ENCODE results near the gene CFAP69. TPM values are rescaled to one million over a fixed set of nuclear protein-coding genes. Genes with fewer than 3 reads are reported as not detected.
A peak's percentile ranks its signal among the peaks of the same experiment; 100 is the strongest.

Gene CFAP69
- total and polyA plus RNA-seq, 2 donors (not counting 1 experiment from before 2014, with no cell fraction given): 1.3 to 7.1 TPM

DNA sequence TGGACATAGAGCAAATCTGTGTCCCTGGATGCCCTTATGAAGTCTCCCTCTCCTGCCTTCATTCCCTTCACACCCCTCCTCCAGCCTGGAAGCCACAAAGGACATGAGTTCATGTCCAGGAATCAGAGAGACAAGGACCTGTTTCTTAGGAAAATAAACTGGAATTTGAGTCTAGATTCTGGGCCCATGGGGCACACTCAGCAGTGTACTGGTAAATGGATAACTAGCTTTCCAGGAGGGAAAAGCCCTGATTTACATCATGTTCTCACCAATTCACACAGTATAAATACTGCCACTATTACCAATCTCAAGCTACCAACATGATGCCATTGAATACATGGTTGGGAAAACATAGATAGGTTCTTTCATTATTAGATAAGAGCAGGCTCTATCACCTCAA, 66.2 kb downstream of the CFAP69 start:
- no peak for DNase-seq (ENCODE audit: low read depth in 2 of 2)
- H3K27me3 ChIP-seq (ENCODE audit: control insufficient read depth, insufficient read depth, low read length): no peaks in the 10 kb centered on the region
- H3K4me3 ChIP-seq (replicated peaks in 1 of 4; ENCODE audit: control extremely low read depth in 1 of 4, insufficient read depth in 1 of 4, low read depth in 3 of 4, low read length in 4 of 4): no peak overlapping the region
- TF ChIP-seq EZH2 (IDR thresholded peaks at IDR 0.05; ENCODE audit: low read length, missing control alignments): no peak
- TF ChIP-seq, protein P1, sequence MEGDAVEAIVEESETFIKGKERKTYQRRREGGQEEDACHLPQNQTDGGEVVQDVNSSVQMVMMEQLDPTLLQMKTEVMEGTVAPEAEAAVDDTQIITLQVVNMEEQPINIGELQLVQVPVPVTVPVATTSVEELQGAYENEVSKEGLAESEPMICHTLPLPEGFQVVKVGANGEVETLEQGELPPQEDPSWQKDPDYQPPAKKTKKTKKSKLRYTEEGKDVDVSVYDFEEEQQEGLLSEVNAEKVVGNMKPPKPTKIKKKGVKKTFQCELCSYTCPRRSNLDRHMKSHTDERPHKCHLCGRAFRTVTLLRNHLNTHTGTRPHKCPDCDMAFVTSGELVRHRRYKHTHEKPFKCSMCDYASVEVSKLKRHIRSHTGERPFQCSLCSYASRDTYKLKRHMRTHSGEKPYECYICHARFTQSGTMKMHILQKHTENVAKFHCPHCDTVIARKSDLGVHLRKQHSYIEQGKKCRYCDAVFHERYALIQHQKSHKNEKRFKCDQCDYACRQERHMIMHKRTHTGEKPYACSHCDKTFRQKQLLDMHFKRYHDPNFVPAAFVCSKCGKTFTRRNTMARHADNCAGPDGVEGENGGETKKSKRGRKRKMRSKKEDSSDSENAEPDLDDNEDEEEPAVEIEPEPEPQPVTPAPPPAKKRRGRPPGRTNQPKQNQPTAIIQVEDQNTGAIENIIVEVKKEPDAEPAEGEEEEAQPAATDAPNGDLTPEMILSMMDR (conservative IDR thresholded peaks at IDR 0.05 in 1 of 2, IDR thresholded peaks at IDR 0.05 in 1 of 2; ENCODE audit: low read depth in 1 of 2, low read length in 2 of 2): no peak
- no peaks in the 10 kb centered on the region for H4K20me1 ChIP-seq (ENCODE audit: control insufficient read depth, extremely low read depth, insufficient read depth, low read length)
- H3K79me2 ChIP-seq (ENCODE audit: control insufficient read depth, insufficient read depth, low read length): no peaks in the 10 kb centered on the region
- H3K4me1 ChIP-seq (ENCODE audit: control insufficient read depth, extremely low read depth, insufficient read depth, low read length): no peaks in the 10 kb centered on the region
- H3K4me2 ChIP-seq (ENCODE audit: extremely low read depth, insufficient read depth, low read length): no peak overlapping the region
- H3K9ac ChIP-seq (ENCODE audit: insufficient read depth, low read length): no peak overlapping the region
- H2AFZ ChIP-seq (ENCODE audit: low read length): no peak overlapping the region
- no peak overlapping the region for H3K27ac ChIP-seq (ENCODE audit: insufficient read depth, low read length)
- H3K9me3 ChIP-seq (ENCODE audit: control insufficient read depth, insufficient read depth, low read depth, low read length): no peaks in the 10 kb centered on the region
- no peaks in the 10 kb centered on the region for H3K36me3 ChIP-seq (ENCODE audit: control insufficient read depth, insufficient read depth, low read length)

DNA sequence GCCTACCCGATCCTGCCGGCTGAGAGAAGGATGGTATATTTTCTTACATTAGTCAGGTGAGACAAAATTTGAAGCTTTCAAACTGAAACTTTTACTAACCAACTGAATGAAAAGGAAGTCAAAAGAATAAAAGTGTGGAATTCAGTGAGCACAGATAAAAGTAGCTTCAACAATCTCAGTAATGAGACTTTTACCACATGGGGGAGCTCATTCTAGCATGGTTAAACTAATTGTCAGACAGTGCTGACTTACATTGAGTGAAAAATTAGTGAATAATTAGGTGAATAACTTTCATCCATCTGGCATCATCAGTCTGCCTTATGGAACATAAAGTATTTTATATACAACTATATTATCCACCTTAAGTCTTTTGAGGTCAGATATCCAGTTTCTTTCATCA, 67.8 kb downstream of the CFAP69 start:
- Histone ChIP-seq H4K20me1 (ENCODE audit: control insufficient read depth, extremely low read depth, insufficient read depth, low read length) (no peaks in the 10 kb centered on the region), H3K4me3 (replicated peaks in 1 of 4; ENCODE audit: control extremely low read depth in 1 of 4, insufficient read depth in 1 of 4, low read depth in 3 of 4, low read length in 4 of 4) (no peak overlapping the region), H3K27me3 (ENCODE audit: control insufficient read depth, insufficient read depth, low read length) (no peaks in the 10 kb centered on the region), H3K4me1 (ENCODE audit: control insufficient read depth, extremely low read depth, insufficient read depth, low read length) (no peaks in the 10 kb centered on the region), H3K4me2 (ENCODE audit: extremely low read depth, insufficient read depth, low read length) (no peak overlapping the region), H3K9me3 (ENCODE audit: control insufficient read depth, insufficient read depth, low read depth, low read length) (no peaks in the 10 kb centered on the region), H3K36me3 (ENCODE audit: control insufficient read depth, insufficient read depth, low read length) (no peaks in the 10 kb centered on the region), H3K9ac (ENCODE audit: insufficient read depth, low read length) (no peak overlapping the region), H2AFZ (ENCODE audit: low read length) (no peak overlapping the region), H3K79me2 (ENCODE audit: control insufficient read depth, insufficient read depth, low read length) (no peaks in the 10 kb centered on the region), H3K27ac (ENCODE audit: insufficient read depth, low read length) (no peak overlapping the region)
- TF ChIP-seq, protein P1 (conservative IDR thresholded peaks at IDR 0.05 in 1 of 2, IDR thresholded peaks at IDR 0.05 in 1 of 2; ENCODE audit: low read depth in 1 of 2, low read length in 2 of 2): peak in 1 of 2 donors; percentile 41
- no peak for TF ChIP-seq EZH2 (IDR thresholded peaks at IDR 0.05; ENCODE audit: low read length, missing control alignments)
- DNase-seq (ENCODE audit: low read depth in 2 of 2): peak; percentile 3 to 21

DNA sequence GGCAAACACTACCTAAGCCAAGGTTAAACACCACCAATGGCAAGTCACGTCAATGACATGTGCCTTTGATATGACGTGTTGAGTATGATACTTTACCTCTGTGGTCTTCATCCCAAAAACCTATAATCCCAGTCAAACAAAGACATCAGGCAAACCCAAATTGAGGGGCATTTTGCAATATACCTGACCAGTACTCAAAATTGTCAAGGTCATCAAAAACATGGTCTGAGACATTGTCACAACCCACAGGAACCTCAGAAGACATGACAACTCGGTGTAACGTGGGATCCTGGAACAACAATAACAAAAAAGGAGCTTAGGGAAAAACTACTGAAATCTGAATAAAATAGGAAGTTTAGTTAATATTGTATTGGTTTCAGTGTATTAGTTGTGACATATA, 68.9 kb downstream of the CFAP69 start:
- H2AFZ ChIP-seq (ENCODE audit: low read length): no peak overlapping the region
- H3K9ac ChIP-seq (ENCODE audit: insufficient read depth, low read length): no peak overlapping the region
- H3K4me2 ChIP-seq (ENCODE audit: extremely low read depth, insufficient read depth, low read length): no peak overlapping the region
- TF ChIP-seq, protein P1 (conservative IDR thresholded peaks at IDR 0.05 in 1 of 2, IDR thresholded peaks at IDR 0.05 in 1 of 2; ENCODE audit: low read depth in 1 of 2, low read length in 2 of 2): no peak
- TF ChIP-seq EZH2 (IDR thresholded peaks at IDR 0.05; ENCODE audit: low read length, missing control alignments): no peak
- no peaks in the 10 kb centered on the region for H4K20me1 ChIP-seq (ENCODE audit: control insufficient read depth, extremely low read depth, insufficient read depth, low read length)
- no peaks in the 10 kb centered on the region for H3K36me3 ChIP-seq (ENCODE audit: control insufficient read depth, insufficient read depth, low read length)
- H3K27ac ChIP-seq (ENCODE audit: insufficient read depth, low read length): no peak overlapping the region
- H3K4me1 ChIP-seq (ENCODE audit: control insufficient read depth, extremely low read depth, insufficient read depth, low read length): no peaks in the 10 kb centered on the region
- H3K9me3 ChIP-seq (ENCODE audit: control insufficient read depth, insufficient read depth, low read depth, low read length): no peaks in the 10 kb centered on the region
- H3K27me3 ChIP-seq (ENCODE audit: control insufficient read depth, insufficient read depth, low read length): no peaks in the 10 kb centered on the region
- DNase-seq (ENCODE audit: low read depth in 2 of 2): no peak
- no peak overlapping the region for H3K4me3 ChIP-seq (replicated peaks in 1 of 4; ENCODE audit: control extremely low read depth in 1 of 4, insufficient read depth in 1 of 4, low read depth in 3 of 4, low read length in 4 of 4)
- no peaks in the 10 kb centered on the region for H3K79me2 ChIP-seq (ENCODE audit: control insufficient read depth, insufficient read depth, low read length)
